Fibroblast of skin of left quadriceps (primary cell): Measurements from ENCODE around the gene GLT1D1.

Experiments used
- DNase-seq, 2 experiments: peaks; one replicate each; pipeline ENCODE4 v3.0.0-alpha.2; 2013; ENCODE audit warnings: low read depth in 2 of 2

GLT1D1 gene

DNA sequence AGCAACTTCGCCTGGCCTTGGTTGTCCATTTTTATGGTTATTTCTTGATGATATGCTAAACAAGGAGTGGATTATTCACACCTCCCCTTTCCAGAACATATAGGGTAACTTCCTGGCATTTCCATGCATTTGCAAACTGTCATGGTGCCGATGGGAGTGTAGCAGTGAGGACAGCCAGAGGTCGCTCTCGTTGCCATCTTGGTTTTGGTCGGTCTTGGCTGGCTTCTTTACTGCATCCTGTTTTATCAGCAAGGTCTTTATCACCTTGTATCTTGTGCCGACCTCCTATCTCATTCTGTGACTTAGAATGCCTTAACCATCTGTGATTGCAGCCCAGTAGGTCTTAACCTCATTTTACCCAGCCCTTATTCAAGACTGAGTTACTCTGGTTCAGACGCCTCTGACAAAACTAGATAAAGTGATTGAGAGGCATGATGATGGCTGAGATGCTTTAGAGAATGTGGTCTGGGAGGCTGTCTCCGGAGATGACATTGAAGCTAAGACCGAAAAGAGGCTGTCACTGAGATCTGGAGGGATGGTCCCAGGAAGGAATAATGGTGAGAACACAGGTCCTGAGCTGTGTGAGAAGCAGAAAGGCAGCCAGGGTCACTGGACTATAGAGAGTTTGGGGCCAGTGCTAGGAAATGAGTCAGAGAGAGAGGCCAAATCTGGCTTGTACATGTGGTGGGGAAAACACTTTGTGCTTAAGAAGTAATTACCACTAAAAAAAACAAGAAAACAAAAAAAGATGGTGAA is 2.9 kb downstream of the GLT1D1 start:
- DNase-seq = no peak

DNA sequence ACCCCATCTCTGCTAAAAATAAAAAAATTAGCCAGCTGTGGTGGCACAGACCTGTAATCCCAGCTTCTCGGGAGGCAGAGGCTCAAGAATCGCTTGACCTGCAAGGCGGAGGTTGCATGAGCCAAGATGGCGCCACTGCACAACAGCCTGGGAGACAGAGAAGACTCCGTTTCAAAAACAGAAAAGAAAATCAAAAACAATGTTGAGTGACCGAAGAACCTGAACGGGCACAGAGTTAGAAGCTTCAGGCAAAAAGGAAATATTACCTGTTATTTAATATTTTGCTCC is 3.5 kb downstream of the GLT1D1 start:
- no peak for DNase-seq

DNA sequence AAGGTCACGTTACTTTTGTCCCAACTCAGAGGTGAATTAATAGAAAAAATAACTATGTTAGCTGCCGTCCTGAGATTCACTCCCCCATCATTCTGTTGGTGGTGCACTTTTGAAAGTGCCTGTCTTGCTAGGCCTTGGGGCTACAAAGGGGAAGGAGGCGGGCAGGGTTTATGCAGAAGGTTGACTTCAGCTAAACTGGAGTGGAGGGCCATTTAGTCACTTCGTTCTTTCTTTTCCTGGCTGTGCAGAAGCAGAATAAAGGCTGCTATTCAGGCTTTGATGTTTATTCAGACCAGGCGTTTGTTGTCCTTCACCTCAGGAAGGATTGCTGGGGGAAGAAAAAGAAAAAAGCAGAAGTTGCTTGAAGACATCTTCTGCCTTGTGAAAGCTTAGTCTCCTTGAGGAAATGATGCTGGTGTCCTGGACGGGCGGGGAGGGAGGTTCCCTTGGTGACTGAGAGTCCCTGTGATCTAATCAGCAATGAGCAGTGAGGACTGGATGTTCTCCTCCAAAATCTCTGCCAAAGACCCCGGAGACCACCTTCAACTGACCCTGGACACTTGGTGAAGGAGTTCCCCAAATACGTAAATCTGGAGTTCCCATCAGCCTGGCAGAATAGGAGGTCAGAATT is 4.0 kb downstream of the GLT1D1 start:
- DNase-seq = no peak

- no peak for DNase-seq
Measured at GRCh38 chr12:128859311-128859710, 6.0 kb downstream of the GLT1D1 start.

- no peak for DNase-seq
Measured at GRCh38 chr12:128861226-128862016, 8.1 kb downstream of the GLT1D1 start.

DNA sequence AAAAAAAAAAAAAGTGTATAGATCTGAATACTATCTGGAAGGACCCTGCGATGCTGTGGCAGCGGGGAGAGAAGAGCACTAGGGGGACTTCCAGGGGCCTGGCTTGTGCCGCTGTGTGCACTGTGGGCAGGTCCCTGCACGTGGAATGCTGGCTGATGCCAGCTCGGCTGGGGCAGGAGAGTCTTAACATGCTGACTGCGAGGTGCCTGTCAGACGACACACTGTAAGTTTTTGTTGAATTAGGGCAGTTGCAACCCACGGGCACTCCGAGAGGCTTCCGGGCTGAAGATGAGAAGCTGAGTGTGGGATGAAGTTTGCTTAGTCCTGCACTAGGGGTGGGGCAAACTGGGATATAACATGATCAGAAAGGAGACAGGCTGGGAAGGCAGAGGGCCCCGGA is 10.7 kb downstream of the GLT1D1 start:
- no peak for DNase-seq

DNA sequence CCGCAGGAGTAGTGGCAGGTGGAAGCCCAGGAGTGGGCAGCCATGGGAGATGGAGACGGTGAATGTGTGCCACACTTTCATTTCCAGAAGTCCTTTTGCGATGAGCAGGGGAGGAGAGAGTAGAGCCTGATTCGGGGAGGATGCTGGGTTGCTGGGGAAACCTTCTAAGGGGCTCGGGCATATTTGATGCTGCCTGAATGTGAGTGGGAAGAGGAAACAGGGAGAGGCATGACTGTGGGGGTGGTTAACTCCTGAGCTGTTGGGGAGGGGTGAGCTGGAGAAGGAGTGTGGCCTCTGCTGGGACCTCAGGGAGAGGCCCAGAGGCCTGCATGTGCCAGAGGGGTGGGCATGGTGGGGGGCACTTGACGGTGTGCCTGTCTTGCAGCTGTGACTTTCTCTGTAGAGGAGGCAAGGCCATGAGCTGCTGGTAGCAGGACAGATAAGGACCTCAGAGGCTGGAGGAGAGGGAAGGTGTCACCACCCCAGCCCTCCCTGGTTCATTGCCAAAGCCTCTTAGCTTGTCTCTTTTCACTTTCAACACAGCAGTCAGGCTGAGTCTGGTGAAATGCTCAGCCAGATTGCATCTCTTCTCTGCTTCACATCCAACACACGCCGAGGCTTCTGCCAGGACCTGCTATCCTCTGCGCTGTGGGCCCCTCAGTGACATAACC is 11.4 kb downstream of the GLT1D1 start:
- DNase-seq = no peak

- DNase-seq = no peak
Measured at GRCh38 chr12:128867466-128867865, 14.2 kb downstream of the GLT1D1 start.

DNA sequence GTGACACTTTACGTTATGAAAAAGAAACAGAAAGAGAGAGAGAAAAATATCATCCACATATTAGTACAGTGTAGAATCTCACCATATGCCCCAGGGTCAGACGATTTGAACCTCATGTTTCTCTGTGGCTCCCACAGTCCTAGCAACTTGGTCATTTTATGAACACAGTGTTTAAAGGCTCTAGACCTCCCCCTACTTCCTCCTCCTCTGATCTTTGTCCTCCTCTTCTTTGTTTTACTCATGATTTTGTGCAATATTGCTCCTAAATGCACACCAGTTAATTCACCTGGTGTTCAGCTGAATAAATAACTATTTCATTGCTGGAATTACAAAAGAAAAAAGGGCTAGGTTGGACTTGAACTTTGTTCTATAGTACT is 18.2 kb downstream of the GLT1D1 start:
- DNase-seq = no peak

GRCh38 chr12:128872303-128872702 is 19.0 kb downstream of the GLT1D1 start:
- no peak for DNase-seq

DNA sequence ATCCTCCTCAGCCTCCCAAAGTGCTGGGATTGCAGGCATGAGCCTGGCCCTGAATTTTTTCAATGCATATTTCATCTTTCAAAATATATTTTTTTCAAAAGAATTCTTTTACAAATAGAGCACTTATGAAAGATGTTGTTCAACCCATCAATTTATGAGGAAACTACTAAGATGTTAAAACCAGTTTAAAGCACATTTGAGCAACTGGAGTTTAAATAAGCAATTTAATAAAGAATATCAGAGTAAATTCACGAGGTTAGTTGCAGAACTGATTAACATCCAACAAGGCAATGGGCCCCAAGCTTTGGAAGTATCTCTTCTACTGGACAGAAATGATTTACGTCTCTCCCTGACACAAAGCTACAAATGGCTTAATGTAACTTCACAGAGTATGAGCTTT is 23.3 kb downstream of the GLT1D1 start:
- DNase-seq = no peak

DNA sequence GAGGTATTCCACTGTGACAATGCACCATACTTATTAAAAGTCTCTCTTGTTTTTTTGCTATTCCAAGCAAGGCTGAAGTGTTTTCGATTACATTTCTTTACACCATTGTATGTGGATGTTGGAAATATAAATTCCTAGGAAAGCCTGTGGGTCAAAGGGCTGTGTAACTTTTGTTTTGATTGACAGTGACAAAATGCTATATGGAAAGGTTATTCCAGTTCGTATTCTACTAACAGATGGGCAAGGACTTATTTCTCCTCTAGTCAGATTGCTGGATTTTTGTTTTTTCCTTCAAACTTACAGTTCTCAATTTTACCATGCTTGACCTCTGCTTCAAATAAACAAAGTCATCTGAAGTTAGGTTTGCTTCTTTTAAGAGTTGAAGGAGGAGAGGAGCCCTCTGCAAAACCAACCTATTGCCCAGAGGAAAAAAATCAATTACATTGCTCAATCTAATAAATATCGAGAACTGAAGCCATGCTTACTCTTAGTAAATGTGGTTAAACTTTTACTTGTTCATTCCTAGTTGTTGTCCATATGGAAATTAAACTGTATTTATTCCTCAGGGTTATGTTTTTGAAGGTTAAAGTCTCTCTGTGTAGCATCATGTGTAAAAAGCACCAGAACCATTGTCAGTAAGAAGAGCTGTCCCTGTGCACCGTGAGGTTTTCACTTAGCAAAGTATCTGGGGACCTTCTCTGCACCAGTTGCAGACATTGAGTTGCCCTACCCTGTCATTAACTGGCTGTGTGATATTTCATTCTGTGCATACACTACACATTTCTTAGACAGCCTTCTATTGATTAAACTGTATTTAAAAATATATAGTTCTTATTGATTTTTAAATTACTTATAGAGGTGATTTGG is 26.9 kb downstream of the GLT1D1 start:
- no peak for DNase-seq

DNA sequence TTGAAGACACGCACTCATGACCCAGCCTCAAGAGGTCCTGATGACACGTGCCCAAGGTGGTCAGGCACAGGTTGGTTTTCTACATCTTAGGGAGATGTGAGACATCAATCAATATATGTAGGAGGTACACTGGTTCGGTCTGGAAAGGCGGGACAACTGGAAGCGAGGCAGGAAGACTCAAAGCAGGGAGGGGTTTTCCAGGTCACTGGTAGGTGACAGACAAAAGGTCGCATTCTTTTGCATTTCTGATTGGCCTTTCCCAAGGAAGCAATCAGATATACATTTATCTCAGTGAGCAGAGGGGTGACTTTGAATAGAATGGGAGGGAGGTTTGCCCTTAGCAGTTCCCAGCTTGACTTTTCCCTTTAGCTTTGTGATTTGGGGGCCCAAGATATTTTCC is 38.6 kb downstream of the GLT1D1 start:
- DNase-seq = no peak

GRCh38 chr12:128903236-128903635 is 50.0 kb downstream of the GLT1D1 start:
- DNase-seq = no peak

DNA sequence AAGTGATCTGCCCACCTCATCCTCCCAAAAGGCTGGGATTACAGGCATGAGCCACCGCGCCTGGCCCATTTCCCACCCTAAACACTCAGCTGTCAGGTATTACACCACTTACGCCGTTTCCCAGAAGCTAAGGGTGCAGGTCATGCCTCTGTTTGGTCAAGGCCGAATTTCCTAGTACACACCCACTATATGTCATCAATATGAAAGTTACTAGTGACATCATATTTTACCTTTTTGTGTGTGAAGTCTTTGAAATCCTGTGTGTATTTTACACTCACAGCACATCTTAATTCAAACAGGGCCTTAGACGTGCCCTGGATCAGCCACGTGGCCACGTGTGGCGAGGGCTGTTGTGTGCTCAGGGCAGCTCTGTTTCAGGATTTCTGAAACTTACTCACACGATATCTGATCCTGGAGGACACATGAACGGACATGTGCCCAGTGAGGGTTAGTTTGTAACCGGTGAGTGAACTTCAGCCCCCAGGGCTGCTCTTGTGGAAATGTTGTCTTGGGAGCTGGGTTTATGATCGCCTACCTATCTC is 51.8 kb downstream of the GLT1D1 start:
- no peak for DNase-seq

GRCh38 chr12:128906485-128907137 is 53.3 kb downstream of the GLT1D1 start:
- DNase-seq = no peak

DNA sequence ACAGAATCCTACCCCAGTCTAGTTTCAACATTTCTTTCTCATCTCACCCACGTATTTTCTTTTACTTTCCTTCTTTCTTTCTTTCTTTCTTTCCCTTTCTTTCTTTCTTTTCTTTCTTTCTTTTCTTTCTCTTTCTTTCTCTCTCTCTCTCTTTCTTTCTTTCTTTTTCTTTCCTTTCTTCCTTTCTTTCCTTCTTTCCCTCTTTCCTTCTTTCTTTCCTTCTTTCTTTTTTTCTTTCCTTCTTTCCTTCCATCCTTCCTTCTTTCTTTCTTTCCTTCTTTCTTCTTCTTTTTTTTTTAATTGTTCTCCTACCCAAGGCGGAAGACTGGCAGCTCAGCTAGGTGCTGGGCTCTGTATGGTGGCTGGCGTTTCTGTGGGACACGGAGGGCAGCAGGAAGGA is 55.0 kb downstream of the GLT1D1 start:
- no peak for DNase-seq

DNA sequence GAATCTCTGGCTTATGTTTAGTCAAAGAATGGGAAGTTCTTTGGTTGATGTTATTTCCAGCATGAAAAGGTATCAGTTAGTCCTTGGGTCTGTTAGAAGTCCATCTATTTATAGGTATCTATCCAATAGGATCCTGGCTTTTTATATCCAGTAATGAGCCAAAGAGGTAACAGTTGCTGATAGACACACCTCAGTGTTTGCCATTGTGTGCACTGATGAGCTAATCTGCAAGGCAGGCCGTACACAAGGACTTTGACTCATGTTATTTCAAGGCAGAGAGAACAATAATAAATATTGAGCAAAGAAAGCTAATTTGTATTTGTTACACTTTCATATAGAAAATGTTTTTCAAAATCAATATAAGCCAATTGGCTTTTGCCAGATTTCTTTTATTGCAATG is 56.4 kb downstream of the GLT1D1 start:
- DNase-seq = no peak

DNA sequence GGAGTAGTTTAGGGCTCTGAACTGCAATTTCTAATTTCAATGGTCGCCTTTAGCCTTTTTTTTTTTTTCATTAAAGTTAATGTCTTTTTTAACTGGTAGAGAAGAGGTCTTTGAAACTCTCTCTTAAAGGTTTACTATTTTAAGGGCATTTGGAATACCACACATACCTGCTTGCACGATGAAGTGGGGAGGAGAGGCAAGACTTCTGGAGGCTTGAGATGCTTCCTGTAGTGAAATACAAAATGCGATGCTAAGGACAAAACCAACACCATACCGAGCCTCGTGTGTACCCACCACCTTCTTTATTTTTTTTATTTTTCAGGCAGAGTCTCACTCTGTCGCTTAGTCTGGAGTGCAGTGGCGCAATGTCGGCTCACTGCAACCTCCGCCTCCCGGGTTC is 57.4 kb downstream of the GLT1D1 start:
- no peak for DNase-seq

- DNase-seq = no peak
Measured at GRCh38 chr12:128911861-128912260, 58.6 kb downstream of the GLT1D1 start.
